ENCODE data around the gene PPP1R12A.

PPP1R12A gene

DNA sequence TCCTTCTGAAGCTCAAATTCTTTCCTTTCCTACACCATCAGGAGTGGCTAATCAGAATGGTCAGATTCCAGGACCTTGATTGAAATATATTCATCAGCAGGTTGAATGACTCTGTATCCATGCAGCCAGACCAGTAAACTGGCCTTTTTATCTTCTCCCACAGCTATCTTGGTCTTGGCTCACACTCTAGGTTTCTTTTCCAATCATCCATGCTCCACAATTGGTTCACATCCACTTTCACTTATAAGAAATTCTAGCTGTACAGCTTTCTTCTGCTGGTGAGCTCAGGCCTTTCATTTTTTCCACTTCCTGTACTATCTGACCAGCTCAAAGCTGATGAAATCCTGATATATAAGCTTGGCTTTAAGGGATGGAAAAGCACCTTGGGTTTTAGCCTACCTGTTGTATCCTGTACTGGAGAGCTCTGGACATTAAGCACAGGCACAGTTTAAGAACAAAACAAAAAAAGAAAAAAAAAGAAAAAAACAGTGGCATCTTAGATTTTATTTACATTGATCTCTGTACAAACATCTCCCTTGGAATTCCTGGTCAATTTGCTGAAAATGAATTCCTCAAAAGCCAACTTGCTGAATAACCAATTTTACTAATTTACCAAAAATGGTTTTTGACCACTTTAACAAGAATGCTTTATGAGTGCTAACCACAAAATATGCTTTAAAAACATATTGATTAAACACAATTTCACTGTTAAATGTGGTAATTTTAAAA, 152.6 kb downstream of the PPP1R12A start:
- TF ChIP-seq, protein P1, sequence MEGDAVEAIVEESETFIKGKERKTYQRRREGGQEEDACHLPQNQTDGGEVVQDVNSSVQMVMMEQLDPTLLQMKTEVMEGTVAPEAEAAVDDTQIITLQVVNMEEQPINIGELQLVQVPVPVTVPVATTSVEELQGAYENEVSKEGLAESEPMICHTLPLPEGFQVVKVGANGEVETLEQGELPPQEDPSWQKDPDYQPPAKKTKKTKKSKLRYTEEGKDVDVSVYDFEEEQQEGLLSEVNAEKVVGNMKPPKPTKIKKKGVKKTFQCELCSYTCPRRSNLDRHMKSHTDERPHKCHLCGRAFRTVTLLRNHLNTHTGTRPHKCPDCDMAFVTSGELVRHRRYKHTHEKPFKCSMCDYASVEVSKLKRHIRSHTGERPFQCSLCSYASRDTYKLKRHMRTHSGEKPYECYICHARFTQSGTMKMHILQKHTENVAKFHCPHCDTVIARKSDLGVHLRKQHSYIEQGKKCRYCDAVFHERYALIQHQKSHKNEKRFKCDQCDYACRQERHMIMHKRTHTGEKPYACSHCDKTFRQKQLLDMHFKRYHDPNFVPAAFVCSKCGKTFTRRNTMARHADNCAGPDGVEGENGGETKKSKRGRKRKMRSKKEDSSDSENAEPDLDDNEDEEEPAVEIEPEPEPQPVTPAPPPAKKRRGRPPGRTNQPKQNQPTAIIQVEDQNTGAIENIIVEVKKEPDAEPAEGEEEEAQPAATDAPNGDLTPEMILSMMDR (conservative IDR thresholded peaks at IDR 0.05; ENCODE audit: control insufficient read depth, insufficient read depth, low read depth, low read length): no peak
- DNase-seq (ENCODE audit: low read depth): peak; percentile 11
- no peak overlapping the region for H3K4me3 ChIP-seq (ENCODE audit: control insufficient read depth, low read depth, low read length)

DNA sequence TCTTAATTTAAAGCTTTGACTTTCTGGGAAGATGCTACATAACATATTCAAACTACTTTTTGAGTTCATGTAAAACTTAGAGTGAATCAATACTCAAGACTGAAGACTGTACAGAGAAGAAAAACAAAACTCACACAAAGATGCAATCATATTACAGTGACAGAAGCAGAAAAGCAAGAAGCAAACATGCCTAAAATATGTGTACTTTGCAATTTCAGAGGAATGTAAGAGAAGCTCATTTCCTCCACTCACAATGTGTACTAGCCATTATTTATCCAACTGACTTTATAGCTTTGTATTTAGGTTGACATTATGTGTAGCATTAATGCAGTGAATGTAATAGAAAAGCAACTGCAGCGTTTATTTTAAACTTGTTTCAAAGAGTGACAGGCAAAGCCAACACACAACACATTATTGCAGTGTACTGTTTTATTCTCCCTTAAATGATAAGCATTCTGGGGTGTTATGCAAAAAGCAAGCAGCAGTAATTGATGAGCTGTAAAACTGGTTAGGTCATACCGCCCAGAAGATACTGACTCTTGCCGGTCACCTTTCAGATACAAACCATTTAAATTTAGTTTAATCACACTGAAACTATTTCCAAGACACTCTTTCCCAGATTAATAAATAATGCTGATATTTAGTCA, 156.0 kb downstream of the PPP1R12A start:
- no peak for DNase-seq (ENCODE audit: low read depth)
- TF ChIP-seq, protein P1 (conservative IDR thresholded peaks at IDR 0.05; ENCODE audit: control insufficient read depth, insufficient read depth, low read depth, low read length): no peak
- H3K4me3 ChIP-seq (ENCODE audit: control insufficient read depth, low read depth, low read length): no peak overlapping the region

DNA sequence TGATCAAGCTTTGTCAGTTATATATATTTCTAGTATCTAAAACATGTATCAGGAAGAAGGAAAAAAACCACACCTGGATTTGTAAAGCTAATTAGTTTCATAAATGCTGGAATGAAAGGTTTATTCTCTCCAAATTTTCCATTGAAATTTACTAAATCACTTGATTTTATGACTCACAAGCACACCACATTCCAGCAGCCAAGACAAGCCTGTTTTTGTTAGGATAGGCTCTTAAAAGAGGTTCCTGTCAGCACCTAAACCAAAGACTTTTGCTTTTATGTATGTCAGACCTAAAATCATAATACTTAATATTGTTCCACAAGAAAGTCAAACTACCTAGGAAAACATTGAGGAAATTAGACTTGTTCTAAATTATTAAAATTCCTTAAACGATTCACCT, 158.8 kb downstream of the PPP1R12A start:
- no peak overlapping the region for H3K4me3 ChIP-seq (ENCODE audit: control insufficient read depth, low read depth, low read length)
- TF ChIP-seq, protein P1 (conservative IDR thresholded peaks at IDR 0.05; ENCODE audit: control insufficient read depth, insufficient read depth, low read depth, low read length): no peak
- peak; percentile 64 for DNase-seq (ENCODE audit: low read depth)

DNA sequence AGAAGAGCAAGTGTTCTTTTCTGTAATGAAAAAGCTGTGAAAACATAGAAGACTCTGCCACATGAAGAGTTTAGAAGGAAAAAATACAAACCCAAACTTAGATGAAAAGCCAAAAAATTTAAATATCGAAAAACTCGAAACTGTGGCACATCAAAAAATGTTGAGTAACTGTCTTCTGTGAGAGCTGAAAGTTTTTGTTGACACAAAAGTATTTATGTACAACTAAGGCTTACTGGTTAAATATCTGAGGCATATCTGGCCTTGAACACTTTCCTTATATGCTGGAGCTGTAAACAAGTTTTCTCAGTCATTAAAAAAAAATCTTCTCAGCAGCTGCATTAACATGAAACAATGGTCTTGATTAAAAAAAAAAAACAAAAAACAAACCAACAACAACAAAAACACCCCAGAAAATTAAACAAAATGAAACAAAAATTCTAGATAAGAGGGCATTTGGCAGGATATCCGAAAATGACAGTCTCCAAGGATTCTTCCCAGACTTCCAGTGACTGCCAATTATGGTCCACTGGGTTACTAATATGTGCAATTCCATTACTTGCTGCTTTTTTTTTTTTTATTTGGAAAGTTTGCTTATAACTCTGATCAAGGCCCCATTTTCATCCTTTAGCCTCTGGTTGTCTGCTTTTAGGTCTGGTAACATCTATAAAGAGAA, 159.4 kb downstream of the PPP1R12A start:
- TF ChIP-seq, protein P1 (conservative IDR thresholded peaks at IDR 0.05; ENCODE audit: control insufficient read depth, insufficient read depth, low read depth, low read length): no peak
- H3K4me3 ChIP-seq (ENCODE audit: control insufficient read depth, low read depth, low read length): no peak overlapping the region
- no peak for DNase-seq (ENCODE audit: low read depth)

DNA sequence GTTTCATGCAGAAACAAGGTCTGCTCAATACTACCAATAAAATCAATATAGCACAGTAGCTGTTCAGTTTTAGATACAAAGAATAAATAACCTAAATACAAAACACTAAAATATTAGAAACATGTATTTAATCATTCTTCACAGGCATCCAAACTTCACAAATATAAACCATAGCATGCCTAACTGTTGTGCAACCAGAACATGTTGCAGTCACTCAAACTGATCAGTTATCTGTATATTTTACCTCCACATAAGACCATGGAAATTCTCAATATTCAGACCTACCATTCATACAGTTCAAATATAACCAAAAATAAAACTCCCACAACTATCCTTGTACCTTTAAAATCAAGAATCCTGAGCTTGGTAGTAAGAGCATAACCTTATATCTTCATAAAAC, 161.0 kb downstream of the PPP1R12A start:
- TF ChIP-seq, protein P1 (conservative IDR thresholded peaks at IDR 0.05; ENCODE audit: control insufficient read depth, insufficient read depth, low read depth, low read length): no peak
- no peak overlapping the region for H3K4me3 ChIP-seq (ENCODE audit: control insufficient read depth, low read depth, low read length)
- DNase-seq (ENCODE audit: low read depth): no peak

DNA sequence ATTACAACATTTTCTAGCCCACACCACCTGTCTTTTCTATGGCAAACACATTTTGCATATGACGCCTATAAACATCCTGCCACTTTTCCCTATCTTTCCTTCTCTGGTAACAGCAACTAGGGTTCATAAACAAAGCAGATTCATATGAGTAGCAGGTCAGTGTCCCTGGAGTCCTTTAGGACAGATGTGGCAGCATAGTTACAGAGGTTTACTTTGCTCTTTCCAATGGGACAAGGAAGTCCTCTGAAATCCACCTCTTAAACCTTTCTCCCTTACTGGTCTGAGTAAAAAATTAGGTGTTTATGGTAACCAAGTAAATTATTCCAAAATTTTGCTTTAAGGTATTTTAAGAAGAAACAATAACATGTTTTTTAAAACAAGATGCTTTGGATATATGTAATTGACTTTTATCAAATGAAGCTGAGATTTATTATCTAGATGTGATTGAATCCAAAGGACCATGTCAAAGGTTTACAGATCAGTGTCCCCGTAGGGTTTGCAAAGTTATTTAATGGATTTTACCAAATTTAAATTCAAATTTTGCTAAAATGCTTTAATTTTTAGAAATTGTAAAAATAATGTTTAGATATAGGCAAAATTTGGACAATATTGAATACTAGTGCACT, 164.9 kb downstream of the PPP1R12A start:
- H3K4me3 ChIP-seq (ENCODE audit: control insufficient read depth, low read depth, low read length): no peak overlapping the region
- TF ChIP-seq, protein P1 (conservative IDR thresholded peaks at IDR 0.05; ENCODE audit: control insufficient read depth, insufficient read depth, low read depth, low read length): no peak
- DNase-seq (ENCODE audit: low read depth): no peak
